Measurements from ENCODE around the gene TAB3.

TAB3 gene, protein sequence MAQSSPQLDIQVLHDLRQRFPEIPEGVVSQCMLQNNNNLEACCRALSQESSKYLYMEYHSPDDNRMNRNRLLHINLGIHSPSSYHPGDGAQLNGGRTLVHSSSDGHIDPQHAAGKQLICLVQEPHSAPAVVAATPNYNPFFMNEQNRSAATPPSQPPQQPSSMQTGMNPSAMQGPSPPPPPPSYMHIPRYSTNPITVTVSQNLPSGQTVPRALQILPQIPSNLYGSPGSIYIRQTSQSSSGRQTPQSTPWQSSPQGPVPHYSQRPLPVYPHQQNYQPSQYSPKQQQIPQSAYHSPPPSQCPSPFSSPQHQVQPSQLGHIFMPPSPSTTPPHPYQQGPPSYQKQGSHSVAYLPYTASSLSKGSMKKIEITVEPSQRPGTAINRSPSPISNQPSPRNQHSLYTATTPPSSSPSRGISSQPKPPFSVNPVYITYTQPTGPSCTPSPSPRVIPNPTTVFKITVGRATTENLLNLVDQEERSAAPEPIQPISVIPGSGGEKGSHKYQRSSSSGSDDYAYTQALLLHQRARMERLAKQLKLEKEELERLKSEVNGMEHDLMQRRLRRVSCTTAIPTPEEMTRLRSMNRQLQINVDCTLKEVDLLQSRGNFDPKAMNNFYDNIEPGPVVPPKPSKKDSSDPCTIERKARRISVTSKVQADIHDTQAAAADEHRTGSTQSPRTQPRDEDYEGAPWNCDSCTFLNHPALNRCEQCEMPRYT

GRCh38 chrX:30889147-30890140 lies at the start of gene TAB3:
Gene TAB3, minus strand, starts transcription at chrX:30889254. Its CDS starts 29,666 bp downstream, at chrX:30859588.
- DNase-seq (ENCODE audit: low read depth) = peak; percentile 86

- no peak for DNase-seq (ENCODE audit: low read depth)
Observed at GRCh38 chrX:30938295-30938694, 49.2 kb upstream of the TAB3 start.

GRCh38 chrX:30935985-30936384 lies 46.9 kb upstream of the TAB3 start:
- DNase-seq (ENCODE audit: low read depth) = no peak

GRCh38 chrX:30931920-30932319 lies 42.9 kb upstream of the TAB3 start:
- no peak for DNase-seq (ENCODE audit: low read depth)

- no peak for DNase-seq (ENCODE audit: low read depth)
Observed at GRCh38 chrX:30930679-30931078, 41.6 kb upstream of the TAB3 start.

GRCh38 chrX:30930143-30930542 lies 41.1 kb upstream of the TAB3 start:
- no peak for DNase-seq (ENCODE audit: low read depth)

DNA sequence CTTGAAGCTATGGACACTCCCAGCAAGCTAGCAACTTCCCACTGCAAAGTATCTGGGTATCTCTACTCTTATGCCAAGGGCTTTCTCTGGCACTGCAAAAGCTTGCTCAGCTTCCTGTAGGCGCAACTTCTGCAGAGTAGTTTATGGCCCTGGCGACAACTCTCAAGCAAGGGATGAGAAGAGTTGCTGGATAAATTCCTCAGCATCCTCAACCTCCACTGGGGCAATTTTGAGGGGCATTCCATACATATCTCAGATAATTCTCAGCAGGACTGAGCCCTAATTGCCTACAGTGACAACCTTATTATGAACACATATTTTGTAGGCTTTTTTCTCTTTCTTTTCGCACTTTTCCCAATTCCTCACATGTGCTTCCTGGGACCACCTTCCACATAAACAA lies 31.2 kb upstream of the TAB3 start:
- DNase-seq (ENCODE audit: low read depth) = no peak

GRCh38 chrX:30918480-30918879 lies 29.4 kb upstream of the TAB3 start:
- no peak for DNase-seq (ENCODE audit: low read depth)

- DNase-seq (ENCODE audit: low read depth) = no peak
Observed at GRCh38 chrX:30913492-30913891, 24.4 kb upstream of the TAB3 start.

- no peak for DNase-seq (ENCODE audit: low read depth)
Observed at GRCh38 chrX:30910124-30910860, 21.2 kb upstream of the TAB3 start.

- DNase-seq (ENCODE audit: low read depth) = no peak
Observed at GRCh38 chrX:30906726-30907125, 17.7 kb upstream of the TAB3 start.

DNA sequence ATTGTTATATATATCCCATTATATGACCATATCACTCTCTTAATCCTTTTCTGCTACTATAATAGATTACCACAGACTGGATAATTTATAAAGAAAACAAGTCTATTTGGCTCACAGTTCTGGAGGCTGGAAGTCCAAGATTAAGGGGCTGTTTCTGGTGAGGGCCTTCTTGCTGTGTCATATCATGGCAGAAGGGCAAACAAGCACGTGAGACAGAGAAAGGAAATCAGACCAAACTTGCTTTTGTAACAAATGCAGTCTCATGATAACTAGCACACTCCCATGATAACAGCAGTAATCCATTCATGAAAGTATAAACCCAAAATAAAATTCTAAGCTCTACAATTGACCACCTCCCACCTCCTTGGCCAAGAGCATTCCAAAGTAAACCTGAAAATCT lies 16.3 kb upstream of the TAB3 start:
- no peak for DNase-seq (ENCODE audit: low read depth)

DNA sequence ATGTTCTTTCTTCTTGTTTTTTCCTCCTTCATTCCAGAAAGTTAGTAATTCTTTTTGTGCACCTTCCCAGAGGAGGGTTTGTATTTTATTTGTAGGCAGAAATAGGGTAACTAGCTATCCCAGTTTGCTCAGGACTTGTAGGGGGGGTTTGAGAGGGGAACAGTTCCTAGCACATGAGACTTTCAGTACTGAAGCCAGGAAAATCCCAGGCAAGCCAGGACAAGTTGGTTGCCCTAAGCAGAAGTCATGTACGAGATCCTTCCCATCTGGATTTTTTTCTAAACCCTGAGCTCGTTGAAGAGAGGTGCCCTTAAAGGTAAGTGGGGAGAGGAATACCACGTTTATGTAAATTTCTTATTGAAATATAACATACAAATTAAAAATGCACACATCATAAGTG lies 15.6 kb upstream of the TAB3 start:
- no peak for DNase-seq (ENCODE audit: low read depth)

DNA sequence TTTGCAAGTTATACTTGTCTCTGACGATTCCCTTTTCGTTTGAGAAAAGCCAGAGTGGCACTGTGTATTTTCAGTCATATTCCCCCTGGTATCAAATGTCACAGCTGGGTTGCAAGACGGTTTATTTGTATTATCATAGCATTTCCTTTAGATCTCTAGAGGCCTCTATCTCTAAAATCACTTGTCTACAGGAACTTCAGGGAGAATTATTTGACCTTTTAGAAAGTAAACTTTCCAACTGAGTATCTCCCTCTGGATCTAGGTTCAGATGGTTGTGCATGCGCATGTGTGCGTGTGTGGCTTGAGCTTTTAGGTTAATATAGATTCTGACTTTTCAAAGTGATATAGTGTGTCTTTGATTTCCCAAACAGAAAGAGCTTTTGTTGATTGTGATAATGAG lies 15.1 kb upstream of the TAB3 start:
- no peak for DNase-seq (ENCODE audit: low read depth)

- DNase-seq (ENCODE audit: low read depth) = no peak
Observed at GRCh38 chrX:30900227-30900626, 11.2 kb upstream of the TAB3 start.

- DNase-seq (ENCODE audit: low read depth) = no peak
Observed at GRCh38 chrX:30898886-30899285, 9.8 kb upstream of the TAB3 start.

- no peak for DNase-seq (ENCODE audit: low read depth)
Observed at GRCh38 chrX:30895370-30895769, 6.3 kb upstream of the TAB3 start.

- no peak for DNase-seq (ENCODE audit: low read depth)
Observed at GRCh38 chrX:30893206-30893605, 4.2 kb upstream of the TAB3 start.

GRCh38 chrX:30892591-30892990 lies 3.5 kb upstream of the TAB3 start:
- no peak for DNase-seq (ENCODE audit: low read depth)

DNA sequence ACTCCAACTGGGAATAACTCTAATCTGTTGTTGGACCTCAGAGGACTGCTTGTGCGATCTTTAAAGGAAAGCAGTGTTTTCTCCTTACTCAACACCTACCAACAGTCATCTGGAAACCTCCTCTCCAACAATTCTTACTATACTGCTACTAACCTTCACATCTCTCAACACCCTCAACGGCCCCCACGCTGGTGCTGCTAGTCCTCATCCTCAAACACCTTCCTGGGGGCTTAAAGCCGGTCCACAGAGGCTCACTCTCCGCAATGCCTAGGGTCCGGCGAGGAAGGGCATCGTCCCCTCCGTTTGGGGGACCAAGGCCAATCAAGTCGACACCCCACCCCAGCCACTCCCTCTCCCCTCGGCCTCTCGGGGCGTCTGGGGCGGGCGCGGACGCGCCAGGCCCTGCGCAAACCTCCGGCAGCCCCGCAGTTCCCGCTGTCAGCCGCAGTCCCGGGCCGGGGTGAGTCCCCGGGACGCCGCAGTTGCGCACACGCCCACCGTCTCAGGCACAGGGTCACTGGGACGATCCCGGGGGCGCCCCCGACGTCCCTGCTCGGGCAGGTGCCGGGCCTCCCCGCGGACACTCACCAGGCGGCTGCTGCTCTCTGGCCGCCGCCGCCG lies 418 bp downstream of the TAB3 start:
- DNase-seq (ENCODE audit: low read depth) = no peak

DNA sequence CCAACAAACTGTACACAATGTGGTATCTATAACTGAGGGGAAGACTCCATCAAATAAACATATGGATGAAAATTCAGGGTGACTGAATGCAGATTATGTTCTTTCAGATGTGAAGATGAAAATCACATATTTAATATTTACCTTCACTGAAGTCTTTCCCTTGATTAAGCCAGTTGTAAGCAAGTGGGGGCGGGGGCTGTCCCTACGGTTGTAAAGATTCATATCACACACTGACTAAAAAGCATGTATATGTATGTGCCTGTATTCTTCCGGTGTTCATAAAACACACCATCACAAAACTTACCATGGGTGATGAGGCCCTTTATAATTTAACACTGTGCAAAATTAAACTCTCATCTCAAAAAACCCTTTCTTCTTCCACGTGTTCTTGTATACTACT lies 1.3 kb downstream of the TAB3 start:
- peak; percentile 51 for DNase-seq (ENCODE audit: low read depth)
